H1 (cell line): Measurements from ENCODE around the gene CBL. TPM values are rescaled to one million over a fixed set of nuclear protein-coding genes. Genes with fewer than 3 reads are reported as not detected.

Experiments
- BRCA1 ChIP-seq: IDR thresholded peaks from 2 replicates; pipeline ENCODE4 v1.6.1; 2012; ENCODE audit warnings: low read depth, low read length, improper control_type of control experiment
- CTBP2 ChIP-seq: IDR thresholded peaks from 2 replicates; pipeline ENCODE4 v1.7.0; 2011; ENCODE audit warnings: borderline replicate concordance, mild to moderate bottlenecking, moderate library complexity, mixed read lengths, low read length; ENCODE audit not compliant: insufficient read depth, insufficient read length
- GTF2F1 ChIP-seq: IDR thresholded peaks from 2 replicates; pipeline ENCODE4 v1.6.1; 2012; ENCODE audit warnings: low read depth, low read length, improper control_type of control experiment, borderline replicate concordance
- MAFK ChIP-seq: IDR thresholded peaks from 2 replicates; pipeline ENCODE4 v1.6.1; 2012; ENCODE audit warnings: low read depth, mild to moderate bottlenecking, improper control_type of control experiment, low read length
- NANOG ChIP-seq: IDR thresholded peaks from 2 replicates; pipeline ENCODE4 v1.6.1; 2011; ENCODE audit warnings: low read length, low read depth, mild to moderate bottlenecking, inconsistent platforms; ENCODE audit not compliant: insufficient read depth, poor library complexity, severe bottlenecking
- POLR2A ChIP-seq, 2 experiments: IDR thresholded peaks; 1 replicate in 1 of 2; 2 replicates in 1 of 2; pipeline ENCODE4 v1.6.1; 2011; ENCODE audit warnings: low read depth in 2 of 2, low read length in 2 of 2, mild to moderate bottlenecking in 2 of 2; ENCODE audit errors: control extremely low read depth in 1 of 2
- TEAD4 ChIP-seq: IDR thresholded peaks from 2 replicates; pipeline ENCODE4 v1.6.1; 2012; ENCODE audit warnings: low read depth, low read length, inconsistent platforms, mixed read lengths
- YY1 ChIP-seq: IDR thresholded peaks from 2 replicates; pipeline ENCODE4 v1.6.1; 2011; ENCODE audit warnings: low read depth, mild to moderate bottlenecking, low read length
- polyA plus RNA-seq, 7 experiments: library from polyadenylated mRNA; depleted of rRNA in 3 of 7; stranded (reverse) in 5 of 7; unstranded in 2 of 7; fragments of >200 nt in 5 of 7; fragments of 200-250 nt in 2 of 7; gene quantifications; 1 replicate in 5 of 7; 2 replicates in 1 of 7; 4 replicates in 1 of 7; pipeline versions ENCODE4 v1.2.1 to v1.2.3, GENCODE V29; 2011 to 2013; ENCODE audit warnings: missing spikeins in 2 of 7, mixed read lengths in 2 of 7
- total RNA-seq: library from RNA; stranded (reverse); fragmentation: NEBNext Ultra II Directional; extraction: Animal tissue kit (Norgen Biotek cat#: 25700); gene quantifications from 2 replicates; pipeline ENCODE4 v1.2.1, GENCODE V29; 2021
- TF ChIP-seq, protein P1 (sequence below): fragments of 300-600 bp; sonication (generic); IDR thresholded peaks from 2 replicates; pipeline ENCODE4 v1.7.1; 2012; ENCODE audit warnings: low read length, moderate library complexity, mild to moderate bottlenecking, inconsistent platforms; ENCODE audit not compliant: insufficient replicate concordance
- TF ChIP-seq, protein P2 (sequence below): IDR thresholded peaks from 2 replicates; pipeline ENCODE4 v1.6.1; 2011; ENCODE audit warnings: low read depth, mild to moderate bottlenecking, low read length; ENCODE audit not compliant: insufficient read depth

The CBL gene
- total and polyA plus RNA-seq, 2 of the 8 experiments (the other 6 are each of a cell fraction or from before 2014, with no cell fraction given): 23.1 to 57.8 TPM

DNA sequence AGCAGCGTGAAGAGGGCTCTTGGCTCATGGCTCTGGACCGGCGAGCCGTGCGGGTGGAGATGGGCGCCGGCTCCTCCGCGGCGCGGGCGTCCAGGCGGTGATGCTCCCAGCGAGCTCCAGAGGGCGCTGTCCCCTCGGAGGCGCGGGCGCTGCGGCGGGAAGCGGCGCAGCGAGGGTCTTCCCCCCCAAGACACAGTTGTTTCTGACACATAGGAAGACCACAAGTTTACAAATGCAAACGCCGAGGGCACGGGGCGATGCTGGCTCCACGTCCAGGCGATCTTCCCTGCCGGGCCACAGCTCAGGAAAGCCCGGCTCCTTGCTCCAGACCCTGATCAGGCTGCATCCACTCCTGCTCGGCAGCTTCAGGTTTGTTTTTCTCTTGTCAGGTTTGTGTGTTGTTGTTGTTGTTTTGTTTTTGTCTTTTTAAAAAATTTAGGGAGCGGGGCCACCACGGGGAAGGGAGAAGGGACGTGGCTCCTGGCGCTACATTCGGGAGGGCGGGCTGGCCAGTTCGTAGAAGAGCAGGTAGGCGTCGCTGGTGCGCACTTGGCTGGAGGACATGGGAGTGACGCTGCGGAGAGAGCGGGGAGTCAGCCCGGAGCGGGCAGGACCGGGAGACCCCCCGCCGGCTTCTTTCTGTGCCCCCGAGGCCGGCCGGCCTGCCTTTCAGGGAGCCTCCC lies 150.4 kb downstream of the CBL start (continued):
- TF ChIP-seq, protein P1, sequence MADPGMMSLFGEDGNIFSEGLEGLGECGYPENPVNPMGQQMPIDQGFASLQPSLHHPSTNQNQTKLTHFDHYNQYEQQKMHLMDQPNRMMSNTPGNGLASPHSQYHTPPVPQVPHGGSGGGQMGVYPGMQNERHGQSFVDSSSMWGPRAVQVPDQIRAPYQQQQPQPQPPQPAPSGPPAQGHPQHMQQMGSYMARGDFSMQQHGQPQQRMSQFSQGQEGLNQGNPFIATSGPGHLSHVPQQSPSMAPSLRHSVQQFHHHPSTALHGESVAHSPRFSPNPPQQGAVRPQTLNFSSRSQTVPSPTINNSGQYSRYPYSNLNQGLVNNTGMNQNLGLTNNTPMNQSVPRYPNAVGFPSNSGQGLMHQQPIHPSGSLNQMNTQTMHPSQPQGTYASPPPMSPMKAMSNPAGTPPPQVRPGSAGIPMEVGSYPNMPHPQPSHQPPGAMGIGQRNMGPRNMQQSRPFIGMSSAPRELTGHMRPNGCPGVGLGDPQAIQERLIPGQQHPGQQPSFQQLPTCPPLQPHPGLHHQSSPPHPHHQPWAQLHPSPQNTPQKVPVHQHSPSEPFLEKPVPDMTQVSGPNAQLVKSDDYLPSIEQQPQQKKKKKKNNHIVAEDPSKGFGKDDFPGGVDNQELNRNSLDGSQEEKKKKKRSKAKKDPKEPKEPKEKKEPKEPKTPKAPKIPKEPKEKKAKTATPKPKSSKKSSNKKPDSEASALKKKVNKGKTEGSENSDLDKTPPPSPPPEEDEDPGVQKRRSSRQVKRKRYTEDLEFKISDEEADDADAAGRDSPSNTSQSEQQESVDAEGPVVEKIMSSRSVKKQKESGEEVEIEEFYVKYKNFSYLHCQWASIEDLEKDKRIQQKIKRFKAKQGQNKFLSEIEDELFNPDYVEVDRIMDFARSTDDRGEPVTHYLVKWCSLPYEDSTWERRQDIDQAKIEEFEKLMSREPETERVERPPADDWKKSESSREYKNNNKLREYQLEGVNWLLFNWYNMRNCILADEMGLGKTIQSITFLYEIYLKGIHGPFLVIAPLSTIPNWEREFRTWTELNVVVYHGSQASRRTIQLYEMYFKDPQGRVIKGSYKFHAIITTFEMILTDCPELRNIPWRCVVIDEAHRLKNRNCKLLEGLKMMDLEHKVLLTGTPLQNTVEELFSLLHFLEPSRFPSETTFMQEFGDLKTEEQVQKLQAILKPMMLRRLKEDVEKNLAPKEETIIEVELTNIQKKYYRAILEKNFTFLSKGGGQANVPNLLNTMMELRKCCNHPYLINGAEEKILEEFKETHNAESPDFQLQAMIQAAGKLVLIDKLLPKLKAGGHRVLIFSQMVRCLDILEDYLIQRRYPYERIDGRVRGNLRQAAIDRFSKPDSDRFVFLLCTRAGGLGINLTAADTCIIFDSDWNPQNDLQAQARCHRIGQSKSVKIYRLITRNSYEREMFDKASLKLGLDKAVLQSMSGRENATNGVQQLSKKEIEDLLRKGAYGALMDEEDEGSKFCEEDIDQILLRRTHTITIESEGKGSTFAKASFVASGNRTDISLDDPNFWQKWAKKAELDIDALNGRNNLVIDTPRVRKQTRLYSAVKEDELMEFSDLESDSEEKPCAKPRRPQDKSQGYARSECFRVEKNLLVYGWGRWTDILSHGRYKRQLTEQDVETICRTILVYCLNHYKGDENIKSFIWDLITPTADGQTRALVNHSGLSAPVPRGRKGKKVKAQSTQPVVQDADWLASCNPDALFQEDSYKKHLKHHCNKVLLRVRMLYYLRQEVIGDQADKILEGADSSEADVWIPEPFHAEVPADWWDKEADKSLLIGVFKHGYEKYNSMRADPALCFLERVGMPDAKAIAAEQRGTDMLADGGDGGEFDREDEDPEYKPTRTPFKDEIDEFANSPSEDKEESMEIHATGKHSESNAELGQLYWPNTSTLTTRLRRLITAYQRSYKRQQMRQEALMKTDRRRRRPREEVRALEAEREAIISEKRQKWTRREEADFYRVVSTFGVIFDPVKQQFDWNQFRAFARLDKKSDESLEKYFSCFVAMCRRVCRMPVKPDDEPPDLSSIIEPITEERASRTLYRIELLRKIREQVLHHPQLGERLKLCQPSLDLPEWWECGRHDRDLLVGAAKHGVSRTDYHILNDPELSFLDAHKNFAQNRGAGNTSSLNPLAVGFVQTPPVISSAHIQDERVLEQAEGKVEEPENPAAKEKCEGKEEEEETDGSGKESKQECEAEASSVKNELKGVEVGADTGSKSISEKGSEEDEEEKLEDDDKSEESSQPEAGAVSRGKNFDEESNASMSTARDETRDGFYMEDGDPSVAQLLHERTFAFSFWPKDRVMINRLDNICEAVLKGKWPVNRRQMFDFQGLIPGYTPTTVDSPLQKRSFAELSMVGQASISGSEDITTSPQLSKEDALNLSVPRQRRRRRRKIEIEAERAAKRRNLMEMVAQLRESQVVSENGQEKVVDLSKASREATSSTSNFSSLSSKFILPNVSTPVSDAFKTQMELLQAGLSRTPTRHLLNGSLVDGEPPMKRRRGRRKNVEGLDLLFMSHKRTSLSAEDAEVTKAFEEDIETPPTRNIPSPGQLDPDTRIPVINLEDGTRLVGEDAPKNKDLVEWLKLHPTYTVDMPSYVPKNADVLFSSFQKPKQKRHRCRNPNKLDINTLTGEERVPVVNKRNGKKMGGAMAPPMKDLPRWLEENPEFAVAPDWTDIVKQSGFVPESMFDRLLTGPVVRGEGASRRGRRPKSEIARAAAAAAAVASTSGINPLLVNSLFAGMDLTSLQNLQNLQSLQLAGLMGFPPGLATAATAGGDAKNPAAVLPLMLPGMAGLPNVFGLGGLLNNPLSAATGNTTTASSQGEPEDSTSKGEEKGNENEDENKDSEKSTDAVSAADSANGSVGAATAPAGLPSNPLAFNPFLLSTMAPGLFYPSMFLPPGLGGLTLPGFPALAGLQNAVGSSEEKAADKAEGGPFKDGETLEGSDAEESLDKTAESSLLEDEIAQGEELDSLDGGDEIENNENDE: no peak
- TF ChIP-seq NANOG: no peak
- TF ChIP-seq MAFK: no peak
- no peak for TF ChIP-seq BRCA1
- TF ChIP-seq GTF2F1: no peak
- TF ChIP-seq, protein P2, sequence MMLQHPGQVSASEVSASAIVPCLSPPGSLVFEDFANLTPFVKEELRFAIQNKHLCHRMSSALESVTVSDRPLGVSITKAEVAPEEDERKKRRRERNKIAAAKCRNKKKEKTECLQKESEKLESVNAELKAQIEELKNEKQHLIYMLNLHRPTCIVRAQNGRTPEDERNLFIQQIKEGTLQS: no peak
- 0 out of 2 replicates have a peak, but pooled peaks have one; percentile 41 for TF ChIP-seq YY1
- TF ChIP-seq TEAD4: no peak
- no peak for TF ChIP-seq POLR2A (IDR thresholded peaks at IDR 0.05; ENCODE audit: control extremely low read depth in 1 of 2, low read depth in 2 of 2, low read length in 2 of 2)
- TF ChIP-seq CTBP2: no peak
